RWPE1 (cell line): Measurements from ENCODE around the gene MSANTD1.
A peak's percentile ranks its signal among the peaks of the same experiment; 100 is the strongest.

ENCODE experiments used
- CTCF ChIA-PET: fragments of 350-600 bp; sonication (Branson Sonifier 250); formaldehyde crosslinking; extraction: SDS; loops from one replicate; lab custom pipeline; 2021; lab: Yijun Ruan, JAX
- POLR2A ChIA-PET: fragments of 400-600 bp; formaldehyde crosslinking; extraction: SDS; loops from one replicate; lab custom pipeline; 2020; ENCODE audit warnings: antibody characterized with exemption; ENCODE audit not compliant: low non-redundant PET; lab: Yijun Ruan, JAX
- DNase-seq: peaks from one replicate; pipeline ENCODE4 v3.0.0; 2012; ENCODE audit warnings: low spot score
- H3K27ac ChIP-seq: fragments of 450-650 bp; 2 replicates; pipeline ENCODE4 v1.5.1; 2017
- CTCF ChIP-seq: fragments of 450-650 bp; conservative IDR thresholded peaks from 2 replicates; pipeline ENCODE4 v1.5.1; 2017; ENCODE audit warnings: low read depth, mild to moderate bottlenecking

MSANTD1 gene

GRCh38 chr4:3226467-3226866, 22.5 kb upstream of the MSANTD1 start:
- POLR2A ChIA-PET, result no interaction called here
- CTCF ChIA-PET, result no interaction called here
- no peak for TF ChIP-seq CTCF
- 0 out of 2 replicates have a peak overlapping the region, but pooled peaks have one; percentile 15 for H3K27ac ChIP-seq
- DNase-seq, result no peak

- ChIA-PET CTCF (no interaction called here), POLR2A (no interaction called here)
- no peak overlapping the region for H3K27ac ChIP-seq
- TF ChIP-seq CTCF, result no peak
- DNase-seq, result no peak
These were observed 22.0 kb upstream of the MSANTD1 start for GRCh38 chr4:3226944-3227343.

- peak overlapping the region; percentile 9; the same call in 1 of the 2 replicates for H3K27ac ChIP-seq
- DNase-seq, result no peak
- POLR2A ChIA-PET, result no interaction called here
- CTCF ChIA-PET, result no interaction called here
- no peak for TF ChIP-seq CTCF
These were observed 20.9 kb upstream of the MSANTD1 start for GRCh38 chr4:3227878-3228675.

GRCh38 chr4:3228881-3229280, 20.1 kb upstream of the MSANTD1 start:
- ChIA-PET POLR2A (no interaction called here), CTCF (no interaction called here)
- no peak for TF ChIP-seq CTCF
- no peak for DNase-seq
- peak overlapping the region; percentile 9; the same call in 1 of the 2 replicates for H3K27ac ChIP-seq

- no peak for TF ChIP-seq CTCF
- POLR2A ChIA-PET, result no interaction called here
- 0 out of 2 replicates have a peak overlapping the region, but pooled peaks have one; percentile 5 for H3K27ac ChIP-seq
- no peak for DNase-seq
- CTCF ChIA-PET, result no interaction called here
These were observed 19.6 kb upstream of the MSANTD1 start for GRCh38 chr4:3229328-3229727.

GRCh38 chr4:3229964-3230363, 19.0 kb upstream of the MSANTD1 start:
- ChIA-PET CTCF (no interaction called here), POLR2A (no interaction called here)
- no peak for DNase-seq
- H3K27ac ChIP-seq, result no peak overlapping the region
- no peak for TF ChIP-seq CTCF
